ENCODE data around the gene CHRDL2.

CHRDL2 gene

DNA sequence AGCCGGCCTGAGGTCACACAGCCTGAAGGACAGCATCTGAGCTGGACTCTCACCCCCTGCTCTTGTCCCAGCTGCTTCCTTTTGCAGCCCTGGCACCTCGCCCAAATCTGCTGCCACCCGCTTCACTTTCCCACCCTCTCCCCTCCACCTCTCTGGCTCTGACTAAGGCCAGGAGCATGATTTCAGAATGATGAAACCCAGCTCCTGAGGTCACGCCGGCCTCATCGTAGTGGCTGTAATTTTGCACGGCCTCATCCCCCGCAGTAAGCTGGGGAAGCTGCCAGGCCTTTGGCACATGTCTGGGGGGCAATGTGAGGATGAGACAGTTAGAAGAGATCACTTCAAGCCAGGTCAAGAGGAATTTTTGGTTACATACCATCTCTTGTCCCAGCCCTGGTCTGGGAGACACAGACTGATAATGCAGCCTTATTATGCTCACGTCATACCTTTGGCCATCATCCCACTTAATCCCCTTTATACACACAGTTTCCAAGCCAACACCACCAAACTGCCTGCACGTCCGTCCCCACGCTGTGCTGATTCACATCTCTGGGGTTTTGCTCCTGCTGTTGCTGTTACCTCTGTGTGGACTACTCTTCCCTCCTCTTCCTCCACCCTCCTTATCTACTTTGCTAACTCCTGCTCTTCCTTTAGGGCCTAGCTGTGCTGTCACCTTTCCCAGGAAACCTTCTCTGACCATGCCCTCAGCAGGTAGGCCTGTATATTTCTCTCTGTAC, 58.1 kb downstream of the CHRDL2 start:
- H4K20me1 ChIP-seq (ENCODE audit: insufficient read depth, low read length, poor library complexity, severe bottlenecking): no peaks in the 10 kb centered on the region
- no peaks in the 10 kb centered on the region for H3K4me1 ChIP-seq (ENCODE audit: insufficient read depth, low read length, poor library complexity, severe bottlenecking)
- H2AFZ ChIP-seq (ENCODE audit: low read length): no peak overlapping the region
- no peaks in the 10 kb centered on the region for H3K27me3 ChIP-seq (ENCODE audit: insufficient read depth, low read length, poor library complexity, severe bottlenecking)
- no peak overlapping the region for H3K4me2 ChIP-seq (ENCODE audit: low read depth, low read length, poor library complexity, severe bottlenecking)
- H3F3A ChIP-seq (ENCODE audit: low read depth): no peaks in the 10 kb centered on the region
- H3K9me3 ChIP-seq (ENCODE audit: insufficient read depth, low read depth, low read length): no peaks in the 10 kb centered on the region
- H3K4me3 ChIP-seq (ENCODE audit: low read length, poor library complexity, severe bottlenecking): no peak overlapping the region
- TF ChIP-seq, protein P1, sequence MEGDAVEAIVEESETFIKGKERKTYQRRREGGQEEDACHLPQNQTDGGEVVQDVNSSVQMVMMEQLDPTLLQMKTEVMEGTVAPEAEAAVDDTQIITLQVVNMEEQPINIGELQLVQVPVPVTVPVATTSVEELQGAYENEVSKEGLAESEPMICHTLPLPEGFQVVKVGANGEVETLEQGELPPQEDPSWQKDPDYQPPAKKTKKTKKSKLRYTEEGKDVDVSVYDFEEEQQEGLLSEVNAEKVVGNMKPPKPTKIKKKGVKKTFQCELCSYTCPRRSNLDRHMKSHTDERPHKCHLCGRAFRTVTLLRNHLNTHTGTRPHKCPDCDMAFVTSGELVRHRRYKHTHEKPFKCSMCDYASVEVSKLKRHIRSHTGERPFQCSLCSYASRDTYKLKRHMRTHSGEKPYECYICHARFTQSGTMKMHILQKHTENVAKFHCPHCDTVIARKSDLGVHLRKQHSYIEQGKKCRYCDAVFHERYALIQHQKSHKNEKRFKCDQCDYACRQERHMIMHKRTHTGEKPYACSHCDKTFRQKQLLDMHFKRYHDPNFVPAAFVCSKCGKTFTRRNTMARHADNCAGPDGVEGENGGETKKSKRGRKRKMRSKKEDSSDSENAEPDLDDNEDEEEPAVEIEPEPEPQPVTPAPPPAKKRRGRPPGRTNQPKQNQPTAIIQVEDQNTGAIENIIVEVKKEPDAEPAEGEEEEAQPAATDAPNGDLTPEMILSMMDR (conservative IDR thresholded peaks at IDR 0.05; ENCODE audit: low read length): no peak
- no peak for TF ChIP-seq EZH2phosphoT487 (IDR thresholded peaks at IDR 0.05; ENCODE audit: borderline replicate concordance)
- H3K36me3 ChIP-seq (ENCODE audit: insufficient read depth, low read length): no peaks in the 10 kb centered on the region
- no peak overlapping the region for H3K9ac ChIP-seq (ENCODE audit: low read depth, low read length, poor library complexity, severe bottlenecking)
- H3K79me2 ChIP-seq (ENCODE audit: insufficient read depth, low read length): no peaks in the 10 kb centered on the region
- H3K9me2 ChIP-seq (replicated peaks; ENCODE audit: low read depth, low read length): no peaks in the 10 kb centered on the region

DNA sequence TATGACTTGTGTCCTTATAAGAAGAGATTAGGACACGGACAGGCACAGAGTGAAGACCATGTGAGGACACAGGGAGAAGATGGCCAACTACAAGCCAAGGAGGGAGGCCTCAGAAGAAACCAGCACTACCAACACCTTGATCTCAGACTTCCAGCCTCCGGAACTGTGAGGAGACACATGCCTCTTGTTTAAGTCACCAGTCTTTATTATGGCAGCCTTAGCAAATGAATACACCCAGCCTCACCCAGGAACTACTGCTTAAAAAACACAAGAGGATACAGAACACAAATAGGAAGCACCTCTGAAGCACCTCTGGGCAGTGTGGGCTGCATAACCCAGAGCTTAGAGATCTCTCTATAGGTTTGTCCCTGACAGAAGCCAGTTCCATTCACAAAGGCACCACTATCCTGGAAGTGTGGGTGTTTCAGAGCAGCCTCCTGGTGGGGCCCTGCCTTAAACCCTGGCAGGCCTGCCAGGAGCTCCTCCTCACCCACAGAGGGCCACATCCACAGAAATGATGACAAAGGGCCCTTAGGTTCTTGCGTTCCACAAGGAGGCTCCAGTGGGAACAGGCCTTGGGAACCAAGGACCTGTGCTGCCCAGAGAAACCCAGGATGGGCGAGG, 58.8 kb downstream of the CHRDL2 start:
- H4K20me1 ChIP-seq (ENCODE audit: insufficient read depth, low read length, poor library complexity, severe bottlenecking): no peaks in the 10 kb centered on the region
- no peak overlapping the region for H3K4me3 ChIP-seq (ENCODE audit: low read length, poor library complexity, severe bottlenecking)
- no peak for TF ChIP-seq EZH2phosphoT487 (IDR thresholded peaks at IDR 0.05; ENCODE audit: borderline replicate concordance)
- TF ChIP-seq, protein P1 (conservative IDR thresholded peaks at IDR 0.05; ENCODE audit: low read length): no peak
- no peaks in the 10 kb centered on the region for H3K9me3 ChIP-seq (ENCODE audit: insufficient read depth, low read depth, low read length)
- H3K79me2 ChIP-seq (ENCODE audit: insufficient read depth, low read length): no peaks in the 10 kb centered on the region
- H3K4me1 ChIP-seq (ENCODE audit: insufficient read depth, low read length, poor library complexity, severe bottlenecking): no peaks in the 10 kb centered on the region
- H3F3A ChIP-seq (ENCODE audit: low read depth): no peaks in the 10 kb centered on the region
- no peak overlapping the region for H2AFZ ChIP-seq (ENCODE audit: low read length)
- H3K27me3 ChIP-seq (ENCODE audit: insufficient read depth, low read length, poor library complexity, severe bottlenecking): no peaks in the 10 kb centered on the region
- no peaks in the 10 kb centered on the region for H3K9me2 ChIP-seq (replicated peaks; ENCODE audit: low read depth, low read length)
- no peaks in the 10 kb centered on the region for H3K36me3 ChIP-seq (ENCODE audit: insufficient read depth, low read length)
- no peak overlapping the region for H3K9ac ChIP-seq (ENCODE audit: low read depth, low read length, poor library complexity, severe bottlenecking)
- no peak overlapping the region for H3K4me2 ChIP-seq (ENCODE audit: low read depth, low read length, poor library complexity, severe bottlenecking)

DNA sequence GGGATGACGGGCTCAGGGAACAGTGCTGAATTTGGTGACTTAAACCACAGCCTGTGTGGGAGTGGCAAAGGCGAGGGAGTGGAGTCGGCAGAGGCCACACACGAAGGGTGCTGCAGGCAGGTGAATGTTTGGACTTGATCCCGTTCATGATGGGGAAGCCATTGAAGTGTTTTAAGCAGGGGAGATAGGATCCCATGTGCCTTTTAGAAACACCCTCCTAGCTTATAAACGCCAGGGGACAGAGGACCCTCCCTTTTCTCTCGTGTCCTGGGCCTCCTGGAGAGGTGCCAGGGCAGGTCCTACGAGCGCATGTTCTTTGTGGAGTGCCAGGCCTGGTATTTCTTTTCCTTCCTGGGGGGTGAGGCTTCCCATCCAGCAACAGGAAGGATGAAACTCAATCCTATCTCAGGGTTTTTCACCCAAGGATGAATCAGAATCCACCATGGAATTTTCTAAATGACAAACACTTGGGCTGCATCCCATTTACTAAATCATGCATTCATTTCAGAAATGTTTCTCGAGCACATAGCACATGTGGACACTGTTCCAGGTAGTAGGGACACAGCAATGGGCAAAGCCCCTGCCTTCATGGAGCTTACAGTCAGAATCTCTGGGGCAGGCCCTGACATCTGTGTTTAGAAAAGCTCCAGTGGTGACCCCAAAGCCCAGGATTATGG, 59.6 kb downstream of the CHRDL2 start:
- no peaks in the 10 kb centered on the region for H4K20me1 ChIP-seq (ENCODE audit: insufficient read depth, low read length, poor library complexity, severe bottlenecking)
- H3F3A ChIP-seq (ENCODE audit: low read depth): no peaks in the 10 kb centered on the region
- no peak overlapping the region for H2AFZ ChIP-seq (ENCODE audit: low read length)
- no peaks in the 10 kb centered on the region for H3K36me3 ChIP-seq (ENCODE audit: insufficient read depth, low read length)
- no peak for TF ChIP-seq EZH2phosphoT487 (IDR thresholded peaks at IDR 0.05; ENCODE audit: borderline replicate concordance)
- TF ChIP-seq, protein P1 (conservative IDR thresholded peaks at IDR 0.05; ENCODE audit: low read length): no peak
- no peaks in the 10 kb centered on the region for H3K9me2 ChIP-seq (replicated peaks; ENCODE audit: low read depth, low read length)
- no peaks in the 10 kb centered on the region for H3K27me3 ChIP-seq (ENCODE audit: insufficient read depth, low read length, poor library complexity, severe bottlenecking)
- H3K79me2 ChIP-seq (ENCODE audit: insufficient read depth, low read length): no peaks in the 10 kb centered on the region
- H3K4me2 ChIP-seq (ENCODE audit: low read depth, low read length, poor library complexity, severe bottlenecking): no peak overlapping the region
- no peak overlapping the region for H3K4me3 ChIP-seq (ENCODE audit: low read length, poor library complexity, severe bottlenecking)
- H3K9me3 ChIP-seq (ENCODE audit: insufficient read depth, low read depth, low read length): no peaks in the 10 kb centered on the region
- no peak overlapping the region for H3K9ac ChIP-seq (ENCODE audit: low read depth, low read length, poor library complexity, severe bottlenecking)
- H3K4me1 ChIP-seq (ENCODE audit: insufficient read depth, low read length, poor library complexity, severe bottlenecking): no peaks in the 10 kb centered on the region
